Upper lobe of left lung (tissue), 6 donors: Measurements from ENCODE around the gene ZG16. TPM values are rescaled to one million over a fixed set of nuclear protein-coding genes. Genes with fewer than 3 reads are reported as not detected.

Source experiments
- ATAC-seq, 2 donors: fragments of 200-7000 bp; cut with Tn5 transposase; one replicate each; pipeline ENCODE4 v1.9.1; 2022; ENCODE audit warnings: mild to moderate bottlenecking in 2 of 2, moderate library complexity in 2 of 2; ENCODE audit not compliant: low FRiP score in 2 of 2
- DNase-seq, 2 donors: peaks; one replicate each; pipeline ENCODE4 v3.0.0-alpha.2; 2019 to 2020
- H3K27ac ChIP-seq, 4 donors: fragments of 200-600 bp; sonication (generic); one replicate each; pipeline ENCODE4 v1.5.1; 2016 to 2019
- H3K27me3 ChIP-seq, 4 donors: fragments of 200-600 bp; sonication (generic); one replicate each; pipeline ENCODE4 v1.5.1; 2017 to 2019
- H3K36me3 ChIP-seq, 4 donors: fragments of 200-600 bp; sonication (generic); one replicate each; pipeline ENCODE4 v1.5.1; 2016 to 2019
- H3K4me1 ChIP-seq, 4 donors: fragments of 200-600 bp; sonication (generic); one replicate each; pipeline ENCODE4 v1.5.1; 2018 to 2019
- H3K4me3 ChIP-seq, 4 donors: fragments of 200-600 bp; sonication (generic); one replicate each; pipeline ENCODE4 v1.5.1; 2017 to 2019; ENCODE audit warnings: mild to moderate bottlenecking in 2 of 4, moderate library complexity in 1 of 4
- H3K9me3 ChIP-seq, 4 donors: fragments of 200-600 bp; sonication (generic); one replicate each; pipeline ENCODE4 v1.5.1; 2018 to 2019
- EP300 ChIP-seq, 4 donors: sonication (generic); formaldehyde crosslinking; IDR thresholded peaks; one replicate each; pipeline ENCODE4 v1.5.1; 2017; ENCODE audit warnings: antibody characterized with exemption in 4 of 4, control low read depth in 2 of 4
- POLR2A ChIP-seq, 4 donors: fragments of 450-650 bp; IDR thresholded peaks; one replicate each; pipeline ENCODE4 v1.5.1; 2016 to 2017; ENCODE audit warnings: antibody characterized with exemption in 4 of 4, mild to moderate bottlenecking in 2 of 4
- POLR2AphosphoS5 ChIP-seq, 2 donors: sonication (generic); formaldehyde crosslinking; IDR thresholded peaks; one replicate each; pipeline ENCODE4 v1.5.1; 2017; ENCODE audit warnings: antibody characterized with exemption in 2 of 2
- WGBS, 2 donors: methylation state at CpG; one replicate each; pipeline ENCODE4 v1.1.5; 2017 to 2018; 5-methylcytosine and 5-hydroxymethylcytosine counted together
- total RNA-seq, 6 donors: library from RNA; depleted of rRNA in 4 of 6; stranded (reverse); fragments of >200 nt in 4 of 6; gene quantifications; one replicate each; pipeline versions ENCODE4 v1.1.0 to v1.2.1, GENCODE V29; 2016 to 2021
- TF ChIP-seq, protein P1 (sequence below), 6 experiments: fragments of 450-650 bp in 4 of 6; fragments of 200-600 bp in 2 of 6; sonication (generic) in 2 of 6; IDR thresholded peaks; one replicate each; pipeline ENCODE4 v1.5.1; 2016 to 2019; ENCODE audit warnings: antibody characterized with exemption in 6 of 6
- donor health status: DM: no; HTN: no; CAD: no; lungs with moderate emphysema.
- donor health status: DM: no; HTN: yes; CAD: no; lungs with severe emphysema.

ZG16 gene
- total RNA-seq, 6 donors from 2014 or later: 0.11 TPM; not detected in 5

DNA sequence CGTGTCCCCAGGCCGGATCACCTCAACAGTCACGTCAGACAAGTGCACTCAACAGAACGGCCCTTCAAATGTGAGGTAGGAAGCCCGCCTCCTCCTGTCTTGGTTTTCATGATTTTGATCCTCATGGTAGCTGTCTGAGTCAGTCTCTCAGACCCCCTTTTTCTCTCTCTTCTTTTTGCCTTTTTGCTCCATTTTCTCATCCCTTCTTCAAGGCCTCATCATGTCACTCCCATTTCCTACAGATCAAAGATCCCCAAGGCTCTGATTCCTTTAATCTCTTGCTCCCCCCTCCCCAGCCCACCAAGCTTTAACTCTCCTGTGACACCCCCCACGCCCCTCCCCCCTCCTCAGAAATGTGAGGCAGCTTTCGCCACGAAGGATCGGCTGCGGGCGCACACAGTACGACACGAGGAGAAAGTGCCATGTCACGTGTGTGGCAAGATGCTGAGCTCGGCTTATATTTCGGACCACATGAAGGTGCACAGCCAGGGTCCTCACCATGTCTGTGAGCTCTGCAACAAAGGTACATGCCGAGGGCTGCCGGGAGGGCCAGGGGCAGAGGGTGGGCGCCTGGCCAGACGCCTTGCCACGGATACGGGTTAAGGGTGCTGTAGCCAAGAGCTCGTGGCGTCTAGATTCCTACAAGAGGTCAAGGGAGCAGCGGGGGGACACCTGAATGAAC lies 30.3 kb downstream of the ZG16 start:
- peaks cover 2 to 21% (median 17%) of the 10 kb centered on the region in 4 donors for H3K36me3 ChIP-seq
- peaks cover 57 to 73% (median 64%) of the 10 kb centered on the region in 4 donors for H3K4me1 ChIP-seq
- H3K27me3 ChIP-seq: peaks cover 0 to 5% (median 0%) of the 10 kb centered on the region in 4 donors
- DNase-seq (peak in 1 of 2 donors; percentile 81), ATAC-seq (no peak)
- TF ChIP-seq, protein P1, sequence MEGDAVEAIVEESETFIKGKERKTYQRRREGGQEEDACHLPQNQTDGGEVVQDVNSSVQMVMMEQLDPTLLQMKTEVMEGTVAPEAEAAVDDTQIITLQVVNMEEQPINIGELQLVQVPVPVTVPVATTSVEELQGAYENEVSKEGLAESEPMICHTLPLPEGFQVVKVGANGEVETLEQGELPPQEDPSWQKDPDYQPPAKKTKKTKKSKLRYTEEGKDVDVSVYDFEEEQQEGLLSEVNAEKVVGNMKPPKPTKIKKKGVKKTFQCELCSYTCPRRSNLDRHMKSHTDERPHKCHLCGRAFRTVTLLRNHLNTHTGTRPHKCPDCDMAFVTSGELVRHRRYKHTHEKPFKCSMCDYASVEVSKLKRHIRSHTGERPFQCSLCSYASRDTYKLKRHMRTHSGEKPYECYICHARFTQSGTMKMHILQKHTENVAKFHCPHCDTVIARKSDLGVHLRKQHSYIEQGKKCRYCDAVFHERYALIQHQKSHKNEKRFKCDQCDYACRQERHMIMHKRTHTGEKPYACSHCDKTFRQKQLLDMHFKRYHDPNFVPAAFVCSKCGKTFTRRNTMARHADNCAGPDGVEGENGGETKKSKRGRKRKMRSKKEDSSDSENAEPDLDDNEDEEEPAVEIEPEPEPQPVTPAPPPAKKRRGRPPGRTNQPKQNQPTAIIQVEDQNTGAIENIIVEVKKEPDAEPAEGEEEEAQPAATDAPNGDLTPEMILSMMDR (IDR thresholded peaks at IDR 0.05): peak in 1 of 6 experiments; percentile 3
- TF ChIP-seq POLR2A (IDR thresholded peaks at IDR 0.05): no peak
- peak overlapping the region; percentile 11 to 75 (median 68) for H3K4me3 ChIP-seq
- peak overlapping the region; percentile 86 to 94 (median 92) for H3K27ac ChIP-seq
- H3K9me3 ChIP-seq: no peaks in the 10 kb centered on the region
- WGBS, 2 donors: 45 to 47% methylated on average over 23 to 24 of the region's 25 CpGs

DNA sequence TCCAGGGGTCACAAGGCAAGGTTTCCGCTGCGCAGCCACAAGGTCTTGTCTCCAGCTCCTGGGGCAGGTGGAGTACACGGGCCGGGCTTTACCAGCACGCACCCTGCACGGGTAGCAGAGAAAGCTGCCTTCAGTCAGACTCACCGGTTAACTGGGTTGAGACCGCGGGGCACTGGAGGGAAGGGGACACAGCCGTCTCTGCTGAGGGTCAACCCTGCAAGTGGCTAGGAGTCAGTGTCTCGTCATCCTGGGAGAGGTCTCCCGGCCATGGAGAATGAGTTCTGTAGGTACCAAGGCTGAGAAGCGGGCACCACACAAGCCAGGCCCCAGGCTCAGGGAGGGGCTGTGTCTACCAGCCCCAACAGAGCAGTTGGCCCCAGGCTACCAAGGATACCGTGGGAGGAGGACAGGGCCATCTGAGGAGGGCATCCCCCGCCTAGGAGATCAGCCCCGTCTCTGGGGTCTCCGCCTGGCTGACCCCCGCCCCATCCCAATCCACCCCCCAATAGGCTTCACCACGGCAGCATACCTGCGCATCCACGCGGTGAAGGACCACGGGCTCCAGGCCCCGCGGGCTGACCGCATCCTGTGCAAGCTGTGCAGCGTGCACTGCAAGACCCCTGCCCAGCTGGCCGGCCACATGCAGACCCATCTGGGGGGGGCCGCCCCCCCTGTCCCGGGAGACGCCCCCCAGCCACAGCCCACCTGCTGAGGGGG lies 31.1 kb downstream of the ZG16 start:
- WGBS, 2 donors: 76 to 77% methylated on average over 12 to 23 of the region's 31 CpGs
- Histone ChIP-seq H3K4me1 (peaks cover 52 to 74% (median 62%) of the 10 kb centered on the region in 4 donors), H3K27ac (peak overlapping the region; percentile 86 to 94 (median 92)), H3K36me3 (peaks cover 2 to 21% (median 17%) of the 10 kb centered on the region in 4 donors), H3K9me3 (no peaks in the 10 kb centered on the region), H3K4me3 (peak overlapping the region in 2 of 4 donors; percentile 4 to 74), H3K27me3 (peaks cover 0 to 5% (median 0%) of the 10 kb centered on the region in 4 donors)
- TF ChIP-seq POLR2AphosphoS5 (IDR thresholded peaks at IDR 0.05) (no peak), EP300 (IDR thresholded peaks at IDR 0.05) (no peak), POLR2A (IDR thresholded peaks at IDR 0.05) (no peak)
- TF ChIP-seq, protein P1 (IDR thresholded peaks at IDR 0.05): no peak
- no peak for ATAC-seq
- peak in 1 of 2 donors; percentile 86 for DNase-seq

DNA sequence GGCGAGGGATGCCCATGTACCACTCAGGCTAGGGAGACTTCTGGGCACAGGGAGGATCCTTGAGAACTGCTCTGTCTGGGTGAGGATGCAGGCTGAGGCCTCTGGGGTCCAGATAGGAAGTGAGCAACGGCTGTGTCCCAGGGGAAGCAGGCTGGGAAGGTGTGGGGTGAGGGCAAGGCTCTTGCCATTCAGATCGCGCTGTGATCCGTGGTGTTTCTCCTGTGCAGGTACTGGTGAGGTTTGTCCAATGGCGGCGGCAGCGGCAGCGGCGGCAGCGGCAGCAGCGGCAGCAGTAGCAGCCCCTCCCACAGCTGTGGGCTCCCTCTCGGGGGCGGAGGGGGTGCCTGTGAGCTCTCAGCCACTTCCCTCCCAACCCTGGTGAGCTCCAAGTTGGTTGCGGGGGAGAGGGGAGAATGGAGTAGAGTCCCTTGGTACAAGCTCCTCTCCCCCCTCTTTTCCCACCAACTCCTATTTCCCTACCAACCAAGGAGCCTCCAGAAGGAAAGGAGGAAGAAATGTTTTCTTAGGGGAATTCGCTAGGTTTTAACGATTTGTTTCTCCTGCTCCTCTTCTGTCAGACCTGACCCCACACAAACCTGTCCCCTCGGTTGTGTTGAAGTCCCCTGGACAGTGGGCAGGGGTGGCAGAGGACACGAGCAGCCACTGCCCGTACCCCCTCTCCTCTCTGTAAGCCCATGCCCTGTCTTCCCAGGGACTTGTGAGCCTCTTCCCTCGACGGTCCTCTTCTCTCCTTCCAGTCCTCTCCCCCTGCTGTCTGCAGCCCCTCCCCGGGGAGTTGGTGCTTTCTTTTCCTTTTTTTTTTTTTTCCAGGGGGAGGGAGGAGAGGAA lies 32.0 kb downstream of the ZG16 start:
- peak overlapping the region in 2 of 4 donors; percentile 4 to 74 for H3K4me3 ChIP-seq
- 36 to 62% methylated on average over 21 to 23 of the region's 23 CpGs for WGBS, 2 donors
- peaks cover 50 to 74% (median 62%) of the 10 kb centered on the region in 4 donors for H3K4me1 ChIP-seq
- TF ChIP-seq POLR2AphosphoS5 (IDR thresholded peaks at IDR 0.05) (no peak), EP300 (IDR thresholded peaks at IDR 0.05) (no peak), POLR2A (IDR thresholded peaks at IDR 0.05) (no peak)
- TF ChIP-seq, protein P1 (IDR thresholded peaks at IDR 0.05): no peak
- DNase-seq (peak in 1 of 2 donors; percentile 86), ATAC-seq (no peak)
- peak overlapping the region; percentile 79 to 94 (median 88) for H3K27ac ChIP-seq
- H3K27me3 ChIP-seq: peaks cover 0 to 5% (median 0%) of the 10 kb centered on the region in 4 donors
- no peaks in the 10 kb centered on the region for H3K9me3 ChIP-seq
- H3K36me3 ChIP-seq: peaks cover 2 to 21% (median 17%) of the 10 kb centered on the region in 4 donors

DNA sequence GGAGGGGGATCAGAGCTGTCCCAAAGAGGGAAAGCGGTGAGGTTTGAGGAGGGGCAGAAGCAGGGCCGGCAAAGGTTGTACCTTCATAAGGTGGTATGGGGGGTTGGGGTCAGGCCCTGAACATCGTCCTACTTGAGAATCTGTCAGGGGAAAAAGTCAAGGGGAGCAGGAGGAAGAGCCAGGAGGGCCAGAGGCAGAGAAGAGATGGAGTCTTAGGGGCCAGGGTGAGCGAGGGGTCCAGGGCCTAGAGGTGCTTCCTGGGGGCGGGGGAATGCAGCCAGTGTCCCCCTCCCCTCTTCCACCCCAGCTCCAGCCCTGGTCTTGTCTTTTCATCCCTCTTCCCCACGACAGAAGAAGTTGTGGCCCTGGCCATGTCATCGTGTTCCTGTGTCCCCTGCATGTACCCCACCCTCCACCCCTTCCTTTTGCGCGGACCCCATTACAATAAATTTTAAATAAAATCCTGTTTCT lies 32.7 kb downstream of the ZG16 start:
- H3K27me3 ChIP-seq: peaks cover 0 to 5% (median 0%) of the 10 kb centered on the region in 4 donors
- ATAC-seq (no peak), DNase-seq (no peak)
- peak overlapping the region in 3 of 4 donors; percentile 51 to 61 (median 57) for H3K4me3 ChIP-seq
- 33 to 35% methylated on average over 9 of the region's 9 CpGs for WGBS, 2 donors
- peaks cover 54 to 78% (median 66%) of the 10 kb centered on the region in 4 donors for H3K4me1 ChIP-seq
- no peaks in the 10 kb centered on the region for H3K9me3 ChIP-seq
- TF ChIP-seq EP300 (IDR thresholded peaks at IDR 0.05): no peak
- TF ChIP-seq, protein P1 (IDR thresholded peaks at IDR 0.05): no peak
- no peak for TF ChIP-seq POLR2AphosphoS5 (IDR thresholded peaks at IDR 0.05)
- no peak for TF ChIP-seq POLR2A (IDR thresholded peaks at IDR 0.05)
- H3K27ac ChIP-seq: peak overlapping the region; percentile 79 to 94 (median 88)
- peaks cover 2 to 21% (median 17%) of the 10 kb centered on the region in 4 donors for H3K36me3 ChIP-seq
